GM23338 (cell line): ENCODE measurements around the gene FOXP4. TPM values are rescaled to one million over a fixed set of nuclear protein-coding genes. Genes with fewer than 3 reads are reported as not detected.

Source experiments
- ATAC-seq: fragments of 200-7000 bp; cut with Tn5 transposase; 3 replicates; pipeline ENCODE4 v1.9.1; 2020
- DNase-seq: peaks from one replicate; pipeline ENCODE4 v3.0.0-alpha.2; 2015; ENCODE audit warnings: low spot score
- H2AFZ ChIP-seq: fragments of 200-600 bp; sonication (generic); 2 replicates; pipeline ENCODE4 v1.8.0; 2016; ENCODE audit warnings: antibody characterized with exemption, mild to moderate bottlenecking, moderate library complexity
- H3F3A ChIP-seq: fragments of 200-600 bp; sonication (generic); replicated peaks from 2 replicates; pipeline ENCODE4 v1.8.0; 2017; ENCODE audit warnings: antibody characterized with exemption, mixed run types, low read depth
- H3K27ac ChIP-seq: fragments of 200-600 bp; sonication (generic); 2 replicates; pipeline ENCODE4 v1.6.1; 2016; ENCODE audit warnings: low read depth
- H3K27me3 ChIP-seq: fragments of 200-600 bp; sonication (generic); 2 replicates; pipeline ENCODE4 v1.8.0; 2016; ENCODE audit warnings: mild to moderate bottlenecking, mixed run types, moderate library complexity; ENCODE audit not compliant: insufficient read depth
- H3K36me3 ChIP-seq: fragments of 200-600 bp; sonication (generic); 2 replicates; pipeline ENCODE4 v1.8.0; 2016; ENCODE audit warnings: mild to moderate bottlenecking; ENCODE audit not compliant: insufficient read depth
- H3K4me1 ChIP-seq: fragments of 200-600 bp; sonication (generic); 2 replicates; pipeline ENCODE4 v1.8.0; 2016; ENCODE audit warnings: mild to moderate bottlenecking, moderate library complexity; ENCODE audit not compliant: insufficient read depth
- H3K4me2 ChIP-seq: fragments of 200-600 bp; sonication (generic); 2 replicates; pipeline ENCODE4 v1.7.1; 2017; ENCODE audit warnings: mixed run types
- H3K4me3 ChIP-seq: fragments of 200-600 bp; sonication (generic); 2 replicates; pipeline ENCODE4 v1.6.1; 2016; ENCODE audit warnings: mixed run types
- H3K79me2 ChIP-seq: fragments of 200-600 bp; sonication (generic); replicated peaks from 2 replicates; pipeline ENCODE4 v1.8.0; 2017; ENCODE audit warnings: mild to moderate bottlenecking; ENCODE audit not compliant: insufficient read depth
- H3K9me2 ChIP-seq: fragments of 200-600 bp; sonication (generic); 2 replicates; pipeline ENCODE4 v1.8.0; 2017; ENCODE audit not compliant: insufficient read depth
- H4K20me1 ChIP-seq: fragments of 200-600 bp; sonication (generic); replicated peaks from 2 replicates; pipeline ENCODE4 v1.8.0; 2017; ENCODE audit warnings: mild to moderate bottlenecking; ENCODE audit not compliant: insufficient read depth
- H3K27ac Mint-ChIP-seq: 2 replicates; pipeline ENCODE4 v1.8.0; 2020; ENCODE audit warnings: inconsistent platforms, mild to moderate bottlenecking, moderate library complexity, mixed read lengths
- H3K27me3 Mint-ChIP-seq: 3 replicates; pipeline ENCODE4 v1.8.0; 2022; ENCODE audit warnings: low read depth, mild to moderate bottlenecking, moderate library complexity, mixed read lengths, inconsistent platforms; ENCODE audit not compliant: insufficient read depth, poor library complexity
- H3K36me3 Mint-ChIP-seq: 3 replicates; pipeline ENCODE4 v1.8.0; 2021; ENCODE audit warnings: low read depth, mild to moderate bottlenecking, inconsistent platforms, moderate library complexity, mixed read lengths
- H3K4me1 Mint-ChIP-seq: 3 replicates; pipeline ENCODE4 v1.8.0; 2020; ENCODE audit warnings: mild to moderate bottlenecking, inconsistent platforms, mixed read lengths
- H3K4me3 Mint-ChIP-seq: 3 replicates; pipeline ENCODE4 v1.8.0; 2021; ENCODE audit warnings: moderate library complexity, mild to moderate bottlenecking, inconsistent platforms, mixed read lengths
- H3K9me3 Mint-ChIP-seq: 3 replicates; pipeline ENCODE4 v1.8.0; 2020; ENCODE audit warnings: moderate library complexity, mild to moderate bottlenecking, inconsistent platforms, mixed read lengths
- CREB1 ChIP-seq: fragments of 250-450 bp; sonication (Bioruptor Pico); IDR thresholded peaks from 2 replicates; pipeline ENCODE4 v1.5.0; 2020; ENCODE audit warnings: low read depth, mild to moderate bottlenecking, moderate library complexity
- CTCF ChIP-seq, 2 experiments: fragments of 200-600 bp in 1 of 2; sonication (generic) in 1 of 2; conservative IDR thresholded peaks; 2 replicates each; pipeline versions ENCODE4 v1.5.1 to v1.6.1; 2016 to 2017; ENCODE audit warnings: antibody characterized with exemption in 2 of 2, low read depth in 2 of 2, mild to moderate bottlenecking in 2 of 2, moderate library complexity in 1 of 2
- ETS1 ChIP-seq: IDR thresholded peaks from 2 replicates; pipeline ENCODE4 v1.6.1; 2016; ENCODE audit warnings: antibody characterized with exemption
- EZH2 ChIP-seq: fragments of 200-600 bp; sonication (generic); IDR thresholded peaks from one replicate; pipeline ENCODE4 v1.8.0; 2017; ENCODE audit warnings: antibody characterized with exemption, mild to moderate bottlenecking, low read depth; ENCODE audit not compliant: unreplicated experiment
- EZH2phosphoT487 ChIP-seq: fragments of 200-600 bp; sonication (generic); IDR thresholded peaks from one replicate; pipeline ENCODE4 v1.8.1; 2018; ENCODE audit warnings: antibody characterized with exemption; ENCODE audit not compliant: unreplicated experiment
- JUNB ChIP-seq: IDR thresholded peaks from one replicate; pipeline ENCODE4 v1.6.1; 2016; ENCODE audit warnings: antibody characterized with exemption; ENCODE audit not compliant: unreplicated experiment
- NANOG ChIP-seq: IDR thresholded peaks from 2 replicates; pipeline ENCODE4 v1.6.1; 2016; ENCODE audit warnings: antibody characterized with exemption, borderline replicate concordance
- POLR2AphosphoS5 ChIP-seq: IDR thresholded peaks from 2 replicates; pipeline ENCODE4 v1.6.1; 2016; ENCODE audit warnings: antibody characterized with exemption, low read depth
- REST ChIP-seq: IDR thresholded peaks from one replicate; pipeline ENCODE4 v1.6.1; 2018; ENCODE audit warnings: antibody characterized with exemption; ENCODE audit not compliant: unreplicated experiment
- STAT1 ChIP-seq: IDR thresholded peaks from one replicate; pipeline ENCODE4 v1.6.1; 2016; ENCODE audit warnings: antibody characterized with exemption; ENCODE audit not compliant: unreplicated experiment
- ZNF114 ChIP-seq: fragments of 250-450 bp; sonication (Bioruptor Pico); IDR thresholded peaks from 2 replicates; pipeline ENCODE4 v1.5.0; 2020; ENCODE audit warnings: mild to moderate bottlenecking, moderate library complexity
- ZNF331 ChIP-seq: fragments of 250-450 bp; sonication (Bioruptor Pico); IDR thresholded peaks from 2 replicates; pipeline ENCODE4 v1.5.0; 2020; ENCODE audit warnings: low read depth, mild to moderate bottlenecking, moderate library complexity
- polyA plus RNA-seq: library from polyadenylated mRNA; unstranded; fragments of >200 nt; fragmentation: Nextera tagmentation; extraction: Ambion mirVana; gene quantifications from 2 replicates; pipeline ENCODE4 v1.2.1, GENCODE V29; 2016
- total RNA-seq: library from RNA; depleted of rRNA; stranded (reverse); fragments of >200 nt; shearing (Covaris generic); gene quantifications from 2 replicates; pipeline ENCODE4 v1.2.3, GENCODE V29; 2014

FOXP4 gene
- total and polyA plus RNA-seq, 2 experiments from 2014 or later = 5.1 to 13.5 TPM

- no peaks in the 10 kb centered on the region for H3K36me3 ChIP-seq
- Mint-ChIP-seq H3K9me3 (no peaks in the 10 kb centered on the region; the same call in 2 of the 3 replicates), H3K27ac (no peak overlapping the region), H3K27me3 (peaks cover 2% of the 10 kb centered on the region), H3K36me3 (peaks cover 14% of the 10 kb centered on the region), H3K4me3 (no peak overlapping the region; the same call in 2 of the 3 replicates), H3K4me1 (peaks cover 39% of the 10 kb centered on the region)
- peaks cover 26% of the 10 kb centered on the region; the same call in 1 of the 2 replicates for H3K4me1 ChIP-seq
- peaks cover 4% of the 10 kb centered on the region; the same call in 1 of the 2 replicates for H3K27me3 ChIP-seq
- H3K9me2 ChIP-seq = no peaks in the 10 kb centered on the region
- H3F3A ChIP-seq = no peaks in the 10 kb centered on the region
- no peaks in the 10 kb centered on the region for H3K79me2 ChIP-seq
- ATAC-seq (no peak), DNase-seq (peak; percentile 8)
- no peak overlapping the region for H2AFZ ChIP-seq
- no peak for TF ChIP-seq JUNB
- TF ChIP-seq REST = no peak
- no peak for TF ChIP-seq ETS1
- no peak for TF ChIP-seq EZH2
- no peak for TF ChIP-seq STAT1
- TF ChIP-seq POLR2AphosphoS5 = no peak
- TF ChIP-seq CREB1 = no peak
- no peak overlapping the region for H3K4me2 ChIP-seq
- H3K4me3 ChIP-seq = no peak overlapping the region
- H3K27ac ChIP-seq = no peak overlapping the region
- H4K20me1 ChIP-seq = no peaks in the 10 kb centered on the region
Measured at GRCh38 chr6:41593839-41594238, 47.7 kb downstream of the FOXP4 start.

- H3K27ac Mint-ChIP-seq = no peak overlapping the region
- H3K9me3 Mint-ChIP-seq = no peaks in the 10 kb centered on the region; the same call in 2 of the 3 replicates
- Histone ChIP-seq H2AFZ (no peak overlapping the region), H3K4me2 (no peak overlapping the region), H3K27me3 (peaks cover 4% of the 10 kb centered on the region; the same call in 1 of the 2 replicates), H3K4me3 (no peak overlapping the region), H3K79me2 (no peaks in the 10 kb centered on the region), H3K36me3 (no peaks in the 10 kb centered on the region), H3K9me2 (no peaks in the 10 kb centered on the region), H3K4me1 (peaks cover 27% of the 10 kb centered on the region; the same call in 1 of the 2 replicates), H3K27ac (no peak overlapping the region), H4K20me1 (no peaks in the 10 kb centered on the region), H3F3A (no peaks in the 10 kb centered on the region)
- peaks cover 2% of the 10 kb centered on the region for H3K27me3 Mint-ChIP-seq
- ATAC-seq (no peak), DNase-seq (no peak)
- no peak overlapping the region for H3K4me3 Mint-ChIP-seq
- peaks cover 40% of the 10 kb centered on the region for H3K4me1 Mint-ChIP-seq
- peaks cover 14% of the 10 kb centered on the region for H3K36me3 Mint-ChIP-seq
- TF ChIP-seq POLR2AphosphoS5 (no peak), NANOG (no peak), ZNF114 (no peak), EZH2phosphoT487 (no peak), REST (no peak), CREB1 (no peak), EZH2 (no peak), CTCF (conservative IDR thresholded peaks at IDR 0.05; ENCODE audit: low read depth in 2 of 2) (no peak), JUNB (no peak), ZNF331 (CRISPR knock-in tag) (no peak), ETS1 (no peak)
Measured at GRCh38 chr6:41594326-41594725, 48.1 kb downstream of the FOXP4 start.
